HG03060 (cell line): ENCODE data around the gene SNAP91.
"Not testable (repeated sequence)": the region's sequence is repeated elsewhere in the genome, so short reads cannot be mapped to it uniquely, and the experiment has no call there.

Source experiments
- ATAC-seq: cut with Tn5 transposase; IDR thresholded peaks from one replicate; pipeline ENCODE4 v1.9.1; 2021; ENCODE audit warnings: low read depth, moderate number of reproducible peaks; ENCODE audit not compliant: unreplicated experiment

The SNAP91 gene

DNA sequence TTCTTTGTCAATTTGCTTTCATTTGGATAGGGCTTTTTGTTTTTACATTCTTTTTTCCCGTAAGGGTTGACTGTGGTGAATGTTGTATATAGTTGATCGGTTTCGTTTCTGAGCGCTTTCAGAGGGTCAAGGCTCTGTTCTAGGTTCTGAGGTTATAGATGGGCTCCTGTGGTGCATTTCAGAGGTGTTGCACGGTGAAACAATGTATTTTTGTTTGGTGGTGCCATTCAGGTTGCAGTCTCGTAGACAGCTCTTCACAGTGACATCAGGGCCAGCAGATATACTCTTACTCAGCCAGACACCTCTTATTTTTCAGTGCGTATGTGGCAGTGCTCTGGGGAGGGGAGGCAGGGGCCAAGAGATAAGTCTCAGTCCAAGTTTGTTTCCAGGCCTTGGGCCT, 72.1 kb downstream of the SNAP91 start:
- no peak for ATAC-seq

DNA sequence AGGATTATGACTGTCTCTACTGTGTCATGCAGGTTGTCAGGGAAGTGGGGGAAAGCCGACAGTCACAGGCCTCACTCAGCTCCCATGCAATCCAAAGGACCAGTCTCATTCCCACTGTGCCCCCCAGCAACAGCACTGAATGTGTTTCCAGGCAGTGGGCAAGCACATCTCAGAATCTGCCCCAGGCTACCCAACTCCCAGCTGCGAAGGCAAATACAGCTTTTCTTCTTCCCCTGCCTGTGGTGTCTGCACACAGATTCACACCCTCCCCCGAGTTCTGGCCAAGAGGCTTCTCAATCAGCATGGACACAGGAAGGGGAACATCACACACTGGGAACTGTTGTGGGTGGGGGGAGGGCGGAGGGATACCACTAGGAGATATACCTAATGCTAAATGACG, 75.3 kb downstream of the SNAP91 start:
- ATAC-seq: no peak

DNA sequence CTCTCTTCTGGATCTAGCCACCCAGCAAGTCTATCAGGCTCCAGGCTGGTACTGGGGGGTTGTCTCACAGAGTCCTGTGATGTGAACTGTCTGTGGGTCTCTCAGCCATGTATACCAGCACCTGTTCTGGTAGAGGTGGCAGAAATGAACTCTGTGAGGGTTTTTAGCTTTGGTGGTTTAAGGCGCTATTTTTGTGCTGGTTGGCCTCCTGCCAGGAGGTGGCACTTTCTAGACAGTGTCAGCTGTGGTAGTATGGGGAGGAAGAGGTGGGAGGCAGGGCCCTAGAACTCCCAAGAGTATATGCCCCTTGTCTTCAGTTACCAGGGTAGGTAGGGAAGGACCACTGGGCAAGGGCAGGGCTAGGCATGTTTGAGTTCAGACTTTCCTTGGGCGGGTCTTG, 75.8 kb downstream of the SNAP91 start:
- no peak for ATAC-seq

DNA sequence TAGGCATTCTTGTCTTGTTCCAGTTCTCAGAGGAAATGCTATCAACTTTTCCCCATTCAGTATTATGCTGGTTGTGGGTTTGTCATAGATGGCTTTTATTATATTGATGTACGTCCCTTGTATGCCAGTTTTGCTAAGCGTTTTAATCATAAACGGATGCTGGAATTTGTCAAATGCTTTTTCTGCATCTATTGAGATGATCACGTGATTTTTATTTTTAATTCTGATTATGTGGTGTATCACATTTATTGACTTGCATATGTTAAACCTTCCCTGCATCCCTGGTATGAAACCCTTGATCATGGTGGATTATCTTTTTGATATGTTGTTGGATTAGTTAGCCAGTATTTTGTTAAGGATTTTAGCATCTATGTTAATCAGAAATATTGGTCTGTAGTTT, 79.0 kb downstream of the SNAP91 start:
- not testable (repeated sequence) for ATAC-seq

DNA sequence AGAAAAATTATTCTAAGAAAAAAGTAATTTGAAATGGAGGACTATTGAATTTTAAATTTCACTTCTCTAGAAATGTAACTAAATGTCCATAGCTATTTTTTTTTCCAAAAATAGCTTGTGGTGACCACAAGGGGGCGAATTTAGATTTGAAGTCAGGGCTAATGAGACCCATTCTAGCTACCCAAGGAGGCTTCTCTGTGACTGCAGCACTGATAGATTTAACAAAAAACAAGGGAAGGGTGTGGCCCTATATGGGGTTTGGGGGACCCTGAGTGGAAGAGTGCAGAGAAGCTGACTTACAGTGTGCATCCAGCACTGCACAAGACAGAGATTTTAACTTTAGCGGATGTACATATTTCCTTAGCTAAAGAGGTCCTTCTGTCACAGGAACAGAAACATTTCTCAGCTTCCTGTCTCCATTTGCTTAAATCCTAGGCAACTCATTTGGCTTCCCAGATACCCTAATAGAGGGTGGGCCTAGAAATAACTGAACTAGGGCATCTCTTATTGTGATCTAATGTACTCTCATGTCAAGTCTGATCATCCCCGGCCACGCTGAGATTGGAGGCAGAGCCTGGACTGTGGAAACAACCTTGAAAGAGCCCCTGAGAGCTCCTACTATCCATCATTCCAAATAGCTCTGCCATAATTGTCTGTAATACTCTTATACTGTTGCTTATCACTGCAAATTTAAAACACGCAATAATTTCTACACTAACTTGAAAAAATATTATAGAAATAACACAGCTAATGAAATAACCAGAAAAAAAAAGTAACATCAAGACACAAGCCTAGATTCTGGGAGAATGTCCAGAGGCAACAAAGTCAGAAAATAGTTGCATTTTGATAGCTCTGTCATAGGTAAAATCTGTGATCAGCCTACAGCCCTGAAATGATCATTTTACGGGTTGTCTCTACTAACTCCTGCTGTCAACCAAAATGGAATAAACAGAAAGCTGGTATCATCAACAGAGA, 93.6 kb downstream of the SNAP91 start:
- ATAC-seq: no peak

DNA sequence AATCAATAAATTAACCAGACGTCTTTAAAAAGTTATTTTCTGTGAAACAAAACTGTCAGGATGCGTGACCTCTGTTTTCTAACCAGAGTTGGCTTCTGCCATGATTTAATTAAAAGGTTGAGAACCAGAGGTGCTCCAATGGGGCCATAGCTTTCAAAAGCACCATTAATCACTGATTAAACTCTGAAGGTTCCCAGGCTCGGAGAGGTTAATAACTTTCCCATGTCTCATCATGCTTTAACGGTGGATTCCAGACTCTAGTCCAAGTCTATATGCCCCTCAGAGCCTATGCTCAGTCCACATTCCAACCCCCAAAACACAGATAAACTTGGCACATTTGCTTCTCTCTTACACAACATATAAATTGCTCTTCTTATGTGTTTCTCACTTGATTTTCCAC, 95.5 kb downstream of the SNAP91 start:
- ATAC-seq: no peak

DNA sequence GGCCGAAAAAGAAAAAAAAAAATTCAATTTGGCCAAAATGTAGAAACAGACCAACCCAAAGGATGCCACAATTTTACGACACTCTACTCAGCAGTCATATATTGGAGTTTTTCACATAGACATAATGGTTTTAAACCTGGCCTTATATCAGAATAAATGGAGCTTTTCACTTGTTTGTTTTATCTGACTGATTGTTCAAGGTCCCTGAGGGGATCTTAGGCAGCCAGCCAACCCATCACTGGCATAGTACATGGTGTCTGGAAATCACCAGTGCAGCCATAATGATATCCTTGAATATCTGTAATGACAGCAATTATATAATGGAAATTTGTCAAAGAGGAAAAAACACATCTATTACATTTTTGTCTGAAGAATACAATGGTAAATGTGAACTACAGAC, 99.7 kb downstream of the SNAP91 start:
- no peak for ATAC-seq

DNA sequence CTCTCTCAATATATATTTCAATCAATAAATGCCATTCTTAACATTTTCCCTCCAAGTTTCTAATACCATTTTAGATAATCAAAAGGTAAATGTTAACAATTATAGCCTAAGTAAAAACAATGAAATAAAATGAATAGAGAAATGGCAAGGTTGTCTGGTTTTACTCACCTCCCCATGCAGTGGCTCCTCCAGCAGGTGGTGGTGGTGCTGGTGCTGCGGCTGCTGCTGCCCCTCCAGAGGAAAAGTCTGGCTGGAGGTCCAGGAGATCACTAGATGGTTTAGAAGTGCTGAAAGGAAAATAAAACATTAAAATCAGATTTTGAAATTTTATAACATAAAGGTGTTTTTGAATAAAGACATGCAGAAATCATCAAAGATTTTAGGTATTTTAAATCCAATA, 103.4 kb downstream of the SNAP91 start:
- no peak for ATAC-seq

DNA sequence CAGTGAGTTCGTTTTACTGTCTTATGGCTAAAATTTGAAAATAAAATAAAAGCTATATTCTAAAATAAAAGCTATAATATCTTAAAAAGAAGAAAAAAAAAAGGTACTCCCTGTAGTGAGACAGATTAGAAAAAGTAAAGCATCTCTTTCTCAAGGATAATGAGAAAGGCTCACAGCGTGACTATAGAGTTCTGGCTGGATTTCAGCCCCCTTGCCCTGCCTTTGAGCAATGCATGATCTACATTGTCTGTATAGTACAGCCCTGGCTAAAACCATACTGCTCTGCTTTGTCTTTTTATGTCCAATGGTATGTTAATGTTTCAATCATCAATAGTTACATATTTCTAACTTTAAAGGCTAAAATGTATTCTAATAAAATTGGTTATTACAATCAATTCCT, 105.3 kb downstream of the SNAP91 start:
- ATAC-seq: no peak

DNA sequence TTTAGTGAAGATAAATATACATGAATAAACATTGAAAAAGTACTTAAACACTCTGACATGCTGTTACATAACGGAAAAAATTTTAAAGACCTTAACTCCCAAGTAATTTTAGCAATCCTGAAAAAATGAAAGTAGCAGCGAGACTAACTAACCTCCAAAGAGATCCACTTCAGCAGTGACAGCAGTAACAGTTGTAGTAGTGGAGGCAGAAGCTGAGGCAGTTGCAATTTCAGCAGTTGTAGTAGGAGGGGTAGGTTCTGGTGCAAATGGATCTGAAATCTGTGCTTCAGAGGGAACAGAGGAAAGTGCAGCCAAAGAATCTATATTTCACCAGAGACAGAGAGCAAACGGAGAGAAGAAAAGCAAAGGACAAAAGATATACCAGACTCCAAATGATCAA, 107.8 kb downstream of the SNAP91 start:
- ATAC-seq: no peak

DNA sequence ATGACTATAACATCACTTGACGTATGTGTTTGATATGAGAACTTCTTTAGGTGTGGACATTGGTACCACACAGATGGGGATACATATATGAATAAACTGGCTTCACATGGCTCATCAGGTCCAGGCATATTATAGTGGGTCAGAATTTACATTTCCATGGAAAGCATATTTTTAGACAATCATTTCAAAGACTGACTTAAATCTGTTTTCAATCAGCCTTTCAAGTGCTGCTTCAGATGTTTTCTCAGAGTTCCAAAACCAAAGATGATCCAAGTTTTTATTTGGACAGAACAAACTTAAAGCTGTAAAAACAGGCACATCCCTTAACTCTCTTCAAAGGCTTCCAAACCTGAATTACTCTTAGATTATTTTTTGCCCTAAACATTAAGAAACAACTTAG, 108.4 kb downstream of the SNAP91 start:
- ATAC-seq: no peak

DNA sequence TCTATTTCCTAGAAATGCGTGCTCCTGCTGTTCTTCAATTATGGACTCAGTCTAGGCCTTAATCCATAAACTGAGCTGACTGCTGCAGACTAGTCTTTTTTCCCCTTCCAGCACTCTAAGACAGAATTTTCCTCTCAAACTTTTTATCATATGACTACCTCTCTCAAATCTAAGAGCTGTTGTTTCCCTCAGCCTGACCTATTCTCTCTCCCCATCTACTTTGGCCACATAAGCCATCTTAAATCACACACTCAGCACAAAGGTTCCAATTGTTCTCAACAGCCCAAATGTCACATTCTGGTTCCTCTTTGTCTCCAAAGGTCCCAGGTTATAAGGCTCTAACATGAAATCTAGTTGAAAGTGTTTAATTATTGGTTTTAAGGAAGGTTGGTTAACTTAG, 111.4 kb downstream of the SNAP91 start:
- no peak for ATAC-seq

DNA sequence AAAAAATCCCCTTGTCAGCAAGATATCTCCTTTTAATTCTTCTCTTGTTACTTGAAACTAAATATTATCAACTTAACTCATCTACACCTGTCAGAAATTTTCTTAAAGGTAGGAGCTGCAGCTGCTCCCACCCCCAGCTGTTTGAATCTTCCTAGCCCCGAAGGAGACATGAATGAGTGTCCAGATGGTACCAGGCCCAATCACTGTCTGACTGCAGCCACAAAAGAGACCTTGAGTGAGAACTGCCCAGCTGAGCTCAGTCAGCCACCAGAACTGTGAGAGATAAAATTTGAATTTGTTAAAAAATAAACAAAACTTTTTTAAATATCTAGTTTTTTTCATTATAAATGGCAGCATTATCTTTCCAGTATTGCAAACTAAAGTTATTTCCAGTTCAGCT, 111.8 kb downstream of the SNAP91 start:
- no peak for ATAC-seq

DNA sequence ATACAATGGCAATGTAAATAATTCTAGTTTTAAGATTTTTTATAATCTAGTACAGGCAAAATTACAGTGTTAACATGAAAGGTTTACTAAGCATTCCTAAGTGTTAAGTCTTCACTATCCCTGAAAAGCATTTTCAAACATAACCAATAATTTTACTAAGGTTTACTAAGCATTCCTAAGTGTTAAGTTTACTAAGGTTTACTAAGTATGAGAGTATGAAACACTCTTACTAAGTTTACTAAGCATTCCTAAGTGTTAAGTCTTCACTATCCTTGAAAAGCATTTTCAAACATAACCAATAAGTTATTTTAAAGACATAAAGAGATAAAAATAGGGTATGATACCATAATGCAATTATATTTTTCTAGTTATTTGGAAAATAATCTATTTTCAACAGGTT, 114.0 kb downstream of the SNAP91 start:
- ATAC-seq: no peak

DNA sequence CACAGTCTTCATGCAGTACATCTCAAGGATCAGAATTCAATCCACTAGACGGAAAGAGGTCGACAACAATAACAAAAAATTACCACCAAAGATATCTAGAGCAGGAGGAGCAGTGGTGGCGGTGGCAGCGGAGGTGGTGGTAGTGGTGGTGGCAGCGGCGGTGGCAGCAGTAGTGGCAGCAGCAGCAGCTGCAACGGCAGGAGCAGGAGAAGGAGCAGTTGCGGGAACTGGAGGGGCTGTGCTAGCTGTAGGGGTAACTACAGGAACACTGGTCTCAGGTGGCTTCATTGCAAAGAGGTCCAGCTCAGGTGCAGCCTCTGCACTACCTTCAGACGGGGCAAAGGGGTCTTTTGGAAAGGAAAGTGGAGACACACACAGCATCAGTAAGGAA, 115.5 kb downstream of the SNAP91 start:
- ATAC-seq: no peak

DNA sequence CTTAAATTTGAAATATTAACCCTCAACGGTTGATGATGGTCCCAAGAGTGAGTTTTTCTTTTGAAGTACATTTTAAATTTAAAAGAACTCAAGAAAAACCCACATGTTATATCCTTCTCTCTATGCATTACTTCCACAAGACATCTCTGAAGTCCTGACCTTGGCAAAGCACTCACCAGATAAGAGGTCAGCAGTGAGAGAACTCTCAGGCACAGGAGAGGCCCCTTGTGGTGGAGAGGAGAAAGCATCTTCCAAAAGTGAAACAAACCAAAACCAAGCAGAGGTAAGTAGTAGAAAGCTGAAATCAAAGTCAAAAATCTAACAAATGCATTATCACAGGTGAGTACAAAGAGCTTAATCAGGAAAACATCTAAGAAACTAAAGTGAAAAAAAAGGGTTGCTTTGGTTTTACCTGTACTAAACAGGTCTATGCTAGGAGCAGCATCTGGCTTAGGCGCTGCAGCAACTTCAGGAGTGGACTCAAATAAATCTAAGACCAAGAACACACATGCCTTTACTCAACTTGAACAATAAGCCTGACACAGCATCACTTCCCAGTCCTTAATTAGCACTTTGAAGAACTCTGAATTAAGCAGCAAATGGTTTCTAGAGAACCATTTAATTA, 116.0 kb downstream of the SNAP91 start:
- peak; percentile 94 for ATAC-seq

DNA sequence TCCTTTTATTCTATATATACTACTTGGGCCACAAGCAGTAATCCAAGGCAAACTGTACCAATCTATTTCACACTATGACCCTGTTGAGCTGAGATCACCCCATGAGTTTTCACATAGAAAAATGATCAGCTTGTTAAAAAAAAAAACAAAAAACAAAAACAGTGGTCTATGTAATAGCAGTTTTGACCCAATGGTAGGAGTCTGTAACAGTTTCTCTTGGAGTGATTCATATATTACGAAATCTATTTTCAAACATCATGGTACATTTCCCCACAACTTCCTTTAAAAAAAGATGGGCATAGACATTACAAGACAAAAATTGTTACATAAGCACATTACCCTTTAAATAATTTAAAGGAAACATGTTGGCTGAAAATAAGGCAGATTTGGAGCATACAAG, 118.5 kb downstream of the SNAP91 start:
- ATAC-seq: no peak

DNA sequence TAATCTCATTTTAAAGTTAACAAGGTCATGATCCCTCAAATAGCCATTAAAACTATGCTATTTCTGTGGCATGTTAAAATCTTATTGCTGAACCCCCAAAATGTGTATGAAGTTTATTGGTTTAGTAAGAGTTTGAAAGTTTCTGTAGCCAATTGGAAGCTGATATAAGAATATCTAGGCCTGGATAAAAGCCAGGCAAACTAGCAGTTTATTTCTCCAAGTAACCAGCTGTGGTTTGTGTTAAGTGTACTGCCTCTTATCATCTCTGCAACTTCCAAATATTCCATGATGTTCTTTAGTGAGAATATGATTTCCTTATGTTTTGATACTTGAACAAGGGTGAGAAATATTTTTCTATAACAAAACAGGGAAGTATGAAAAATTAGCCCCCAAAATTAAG, 119.8 kb downstream of the SNAP91 start:
- ATAC-seq: no peak

DNA sequence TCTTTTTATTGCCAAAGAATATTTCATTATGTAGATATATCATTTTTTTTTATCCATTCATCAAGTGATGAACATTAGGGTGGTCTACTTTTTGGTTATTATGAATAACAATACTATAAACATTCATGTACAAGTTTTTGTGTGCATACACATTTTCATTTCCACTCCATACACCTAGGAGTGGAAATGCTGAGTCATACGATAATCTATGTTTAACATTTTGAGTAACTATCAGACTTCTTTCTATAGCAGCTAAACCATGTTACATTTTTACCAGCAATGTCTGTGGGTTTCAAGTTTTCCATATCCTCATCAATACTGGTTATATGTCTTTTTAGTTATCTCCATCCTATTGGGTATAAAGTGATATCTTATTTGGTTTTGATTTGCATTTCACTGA, 130.8 kb downstream of the SNAP91 start:
- no peak for ATAC-seq

DNA sequence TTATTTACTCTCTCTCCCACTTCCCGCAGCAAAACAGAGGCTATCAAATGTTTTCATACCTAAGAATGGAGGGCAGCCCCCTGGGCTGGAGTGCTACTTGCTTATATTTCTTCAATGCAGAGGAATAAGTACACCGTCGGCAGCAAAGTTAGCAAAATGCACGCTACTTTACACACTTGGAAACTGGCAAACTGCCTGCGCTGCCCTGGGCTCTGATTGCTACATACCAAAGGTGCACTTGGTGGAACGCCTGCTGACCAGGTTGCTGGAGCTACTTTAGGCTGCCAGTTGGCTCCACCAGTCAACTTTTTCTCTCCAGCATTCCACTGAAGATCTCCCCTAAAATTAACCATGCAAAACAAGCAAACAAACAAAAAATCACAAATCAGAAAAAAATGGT, 134.1 kb downstream of the SNAP91 start:
- no peak for ATAC-seq

DNA sequence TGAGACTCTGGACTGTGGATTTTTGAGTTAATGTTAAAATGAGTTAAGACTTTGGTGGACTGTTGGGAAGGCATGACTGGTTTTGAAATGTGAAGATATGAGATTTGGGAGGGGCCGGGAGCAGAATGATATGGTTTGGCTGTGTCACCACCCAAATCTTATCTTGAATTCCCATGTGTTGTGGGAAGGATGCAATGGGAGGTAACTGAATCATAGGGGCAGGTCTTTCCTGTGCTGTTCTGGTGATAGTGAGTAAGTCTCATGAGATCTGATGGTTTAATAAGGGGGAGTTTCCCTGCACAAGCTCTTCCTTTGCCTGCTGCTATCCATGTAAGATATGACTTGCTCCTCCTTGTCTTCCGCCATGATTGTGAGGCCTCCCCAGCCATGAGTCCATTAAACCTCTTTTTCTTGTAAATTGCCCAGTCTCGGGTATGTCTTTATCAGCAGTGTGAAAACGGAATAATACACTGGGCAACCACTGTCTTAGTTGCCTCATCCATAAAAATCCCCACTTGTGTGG, 137.2 kb downstream of the SNAP91 start:
- not testable (repeated sequence) for ATAC-seq

DNA sequence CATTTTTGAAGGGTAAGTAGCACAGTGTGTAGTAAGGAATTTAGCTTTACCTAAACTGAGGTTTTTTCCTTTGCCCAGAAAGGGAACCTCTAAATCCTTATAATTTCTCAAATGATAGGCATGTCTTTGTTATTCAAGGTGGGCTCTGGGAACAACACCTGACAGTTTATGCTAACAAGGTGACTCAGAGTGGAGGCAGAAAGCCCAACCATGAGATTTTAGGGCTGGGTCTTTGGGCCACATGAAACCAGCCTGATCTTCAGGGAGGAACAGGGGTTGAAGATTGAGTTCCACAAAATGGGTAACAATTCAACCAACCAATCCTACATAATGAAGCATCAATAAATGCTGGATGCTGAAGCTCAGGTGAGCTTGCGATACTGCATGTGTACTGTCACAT, 149.9 kb downstream of the SNAP91 start:
- no peak for ATAC-seq
